Endometrial microvascular endothelial cells (primary cell): Measurements from ENCODE around the gene PHRF1. TPM values are rescaled to one million over a fixed set of nuclear protein-coding genes. Genes with fewer than 3 reads are reported as not detected.
"Not testable (repeated sequence)": the region's sequence is repeated elsewhere in the genome, so short reads cannot be mapped to it uniquely, and the experiment has no call there.

Source experiments
- in situ Hi-C: cut with HindIII; loops from 2 replicates; pipeline ENCODE4 v1.10.0; 2017; ENCODE audit warnings: low sequenced_read_pairs, low pct_unique_long_range_greater_than_20kb; ENCODE audit errors: inconsistent ontology term
- total RNA-seq: library from RNA; depleted of rRNA; stranded (reverse); fragments of >200 nt; gene quantifications from one replicate; pipeline ENCODE4 v1.2.3, GENCODE V29; 2015; ENCODE audit errors: inconsistent ontology term

Gene PHRF1
- total RNA-seq, 1 donor from 2014 or later = 15.8 TPM

DNA sequence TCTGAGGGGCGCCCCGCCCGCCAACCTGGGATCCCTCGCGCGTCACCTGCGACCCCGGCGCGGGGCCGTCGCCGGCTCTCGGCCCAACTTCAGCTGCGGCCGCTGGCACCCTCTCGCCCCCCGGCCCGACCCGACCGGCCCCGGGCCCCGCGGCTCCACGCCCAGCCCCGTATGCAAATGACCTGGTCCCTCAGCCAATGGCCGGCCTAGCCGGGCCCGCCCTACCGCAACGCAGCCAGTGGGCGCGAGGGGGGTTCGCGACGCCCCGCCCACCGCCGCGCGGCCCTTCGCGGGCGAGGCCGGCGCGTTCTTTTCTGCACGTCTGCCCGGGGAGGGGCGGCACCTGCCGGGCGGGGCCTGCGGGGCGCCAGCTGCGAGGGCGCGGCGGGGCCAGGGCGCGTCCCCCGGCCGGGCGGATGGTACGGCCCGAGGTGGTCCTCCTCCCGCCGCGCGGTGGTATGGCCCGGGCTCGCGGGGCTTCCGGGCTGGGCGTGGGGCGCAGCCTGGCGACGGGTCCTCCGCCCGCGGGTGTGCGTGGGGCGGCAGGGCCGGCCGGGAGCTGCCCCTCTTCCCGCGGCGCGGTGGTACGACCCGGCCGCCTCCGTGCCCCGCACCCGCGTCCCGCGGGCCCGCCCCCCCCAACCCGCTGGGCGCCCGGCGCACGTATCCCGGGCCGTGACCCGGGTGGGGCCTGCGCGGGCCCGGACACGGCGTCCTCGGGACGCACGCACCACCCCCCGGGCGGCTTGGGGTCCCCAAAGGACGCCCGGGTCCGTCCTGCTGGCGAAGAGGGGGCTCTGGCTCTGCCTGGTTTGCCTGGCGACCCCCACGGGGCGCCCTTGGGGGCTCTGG, 7.7 kb upstream of the PHRF1 start:
- in situ Hi-C loops = no loop called here

DNA sequence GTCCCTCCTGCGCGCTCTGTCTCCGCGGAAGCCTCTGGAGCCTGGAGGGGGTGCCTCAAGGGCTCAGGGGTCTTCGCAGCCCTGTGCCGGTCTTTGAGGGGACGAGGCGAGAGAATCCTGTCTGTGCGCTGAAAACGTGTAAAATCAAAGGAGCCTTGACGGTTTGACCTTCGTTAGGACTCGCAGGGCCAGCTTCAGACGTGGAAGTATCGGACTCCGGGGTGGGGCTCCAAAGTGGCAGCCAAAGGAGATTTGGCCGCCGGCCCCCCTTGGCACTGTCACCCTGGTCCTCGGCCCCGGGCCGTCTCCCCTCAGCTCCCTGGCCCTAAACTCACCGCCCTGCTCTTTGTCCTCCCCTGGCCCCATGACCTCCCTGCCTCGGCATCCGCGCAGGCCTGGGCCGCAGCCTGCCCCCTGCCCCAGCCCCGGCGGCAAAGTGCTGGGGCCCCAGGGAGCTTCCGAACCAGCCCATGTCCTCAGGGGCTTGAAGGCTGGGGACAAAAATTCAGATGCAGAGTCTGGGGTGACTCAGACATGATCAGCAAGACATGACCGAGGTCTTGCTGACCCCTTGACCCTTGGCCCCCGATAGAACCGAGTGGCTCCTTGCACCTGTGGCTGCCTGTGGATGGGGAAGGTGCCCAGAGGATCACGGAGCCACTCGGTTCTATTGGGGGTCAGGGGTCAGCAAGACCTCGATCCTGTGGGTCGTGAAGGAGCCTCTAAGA, 6.9 kb upstream of the PHRF1 start:
- in situ Hi-C loops = no loop called here

DNA sequence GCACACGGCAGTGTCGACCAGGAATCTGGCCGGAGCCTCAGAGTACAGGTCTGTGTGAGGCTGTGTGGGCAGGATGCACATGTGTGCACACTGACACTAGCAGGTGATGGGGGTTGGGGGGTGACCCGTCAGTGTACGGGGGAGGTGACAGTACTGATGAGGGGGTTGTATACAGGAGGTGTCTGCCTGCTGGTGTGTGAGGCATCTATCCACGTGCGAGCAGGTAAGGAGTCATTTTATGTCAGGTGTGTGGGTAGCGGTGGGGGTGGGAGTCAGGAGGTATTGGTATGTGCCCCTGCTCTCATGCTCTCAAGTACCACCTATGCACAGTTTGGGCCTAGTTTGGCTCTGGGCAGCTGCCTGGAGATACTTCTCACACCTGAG, 4.5 kb upstream of the PHRF1 start:
- in situ Hi-C loops = no loop called here

DNA sequence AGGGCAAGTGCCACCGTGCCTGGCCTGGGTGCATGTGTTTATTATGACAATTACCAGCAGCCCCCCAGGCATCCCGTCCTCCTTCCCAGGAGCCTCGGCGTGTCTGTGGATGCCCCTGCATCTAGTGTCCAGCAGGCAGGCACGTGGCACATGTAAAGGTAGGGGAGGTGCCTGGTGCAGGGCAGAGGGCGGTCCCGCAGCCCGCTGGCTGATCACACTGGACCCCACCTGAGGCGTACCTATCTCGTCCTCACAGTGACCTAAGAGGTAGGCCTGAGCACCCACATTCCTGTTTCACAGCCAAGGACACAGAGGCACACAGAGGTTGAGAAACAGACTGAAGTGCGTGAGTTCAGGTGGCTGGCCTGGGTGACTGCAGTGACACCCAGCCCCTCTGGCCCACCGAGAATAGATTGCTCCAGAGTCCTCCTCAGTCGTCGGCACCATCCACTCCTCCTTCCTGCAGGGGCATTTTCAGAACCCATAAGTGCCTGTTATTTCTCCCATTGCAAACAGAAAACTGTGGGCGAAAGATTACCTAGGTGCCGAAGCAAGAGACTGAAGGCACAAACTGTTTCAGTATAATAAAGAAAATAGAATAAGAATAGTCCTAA, 3.0 kb upstream of the PHRF1 start:
- in situ Hi-C loops = no loop called here

DNA sequence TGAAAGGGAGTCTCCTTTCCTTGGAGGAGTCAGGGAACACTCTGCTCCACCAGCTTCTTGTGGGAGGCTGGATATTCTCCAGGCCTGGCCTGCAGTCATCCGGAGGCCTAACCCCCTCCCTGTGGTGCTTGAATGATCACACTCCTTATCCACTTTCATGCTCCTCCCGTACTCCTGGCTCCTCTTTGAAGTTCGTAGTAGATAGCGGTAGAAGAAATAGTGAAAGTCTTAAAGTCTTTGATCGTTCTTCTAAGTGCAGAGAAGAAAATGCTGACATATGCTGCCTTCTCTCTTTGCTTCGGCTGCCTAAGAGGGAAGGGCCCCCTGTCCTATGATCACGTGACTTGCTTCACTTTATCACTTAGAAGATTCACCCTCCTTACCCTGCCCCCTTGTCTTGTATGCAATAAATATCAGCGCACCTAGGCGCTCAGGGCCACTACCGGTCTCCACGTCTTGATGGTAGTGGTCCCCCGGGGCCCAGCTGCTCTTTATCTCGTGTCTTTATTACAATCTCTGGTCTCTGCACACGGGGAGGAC, 2.2 kb upstream of the PHRF1 start:
- in situ Hi-C loops = not testable (repeated sequence)

DNA sequence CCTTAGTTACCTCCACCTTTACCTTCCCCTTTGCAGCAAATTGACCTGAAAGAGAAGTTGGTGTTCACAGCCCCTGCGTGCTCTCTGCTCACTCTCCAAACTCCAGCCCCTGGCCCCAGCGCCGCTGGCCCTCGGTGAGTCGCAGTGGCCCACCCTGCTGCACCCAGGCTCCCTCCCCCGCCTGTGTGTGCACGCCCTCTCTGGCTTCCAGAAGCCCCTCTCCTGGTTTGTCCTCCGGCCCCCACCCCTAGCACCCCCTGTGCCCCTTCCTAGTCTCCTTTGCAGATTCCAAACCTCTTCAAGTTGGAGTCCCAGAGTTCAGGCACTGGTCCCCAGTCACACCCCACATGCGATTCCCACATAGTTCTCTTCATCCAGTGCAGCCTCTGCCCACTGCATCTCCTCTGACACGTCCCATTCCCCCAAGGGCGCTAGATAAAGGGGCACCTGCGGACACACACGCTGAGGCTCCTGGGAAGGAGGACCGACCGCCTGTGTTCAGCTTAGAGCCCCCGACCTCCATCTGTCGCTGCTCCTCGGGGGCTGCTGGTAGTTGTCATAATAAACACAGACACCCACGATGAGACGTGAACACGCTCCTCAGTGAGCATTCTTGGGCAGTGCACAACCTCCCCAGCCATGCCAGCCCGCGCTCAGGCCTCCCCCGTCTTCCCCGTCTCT, 1.5 kb upstream of the PHRF1 start:
- in situ Hi-C loops = no loop called here

DNA sequence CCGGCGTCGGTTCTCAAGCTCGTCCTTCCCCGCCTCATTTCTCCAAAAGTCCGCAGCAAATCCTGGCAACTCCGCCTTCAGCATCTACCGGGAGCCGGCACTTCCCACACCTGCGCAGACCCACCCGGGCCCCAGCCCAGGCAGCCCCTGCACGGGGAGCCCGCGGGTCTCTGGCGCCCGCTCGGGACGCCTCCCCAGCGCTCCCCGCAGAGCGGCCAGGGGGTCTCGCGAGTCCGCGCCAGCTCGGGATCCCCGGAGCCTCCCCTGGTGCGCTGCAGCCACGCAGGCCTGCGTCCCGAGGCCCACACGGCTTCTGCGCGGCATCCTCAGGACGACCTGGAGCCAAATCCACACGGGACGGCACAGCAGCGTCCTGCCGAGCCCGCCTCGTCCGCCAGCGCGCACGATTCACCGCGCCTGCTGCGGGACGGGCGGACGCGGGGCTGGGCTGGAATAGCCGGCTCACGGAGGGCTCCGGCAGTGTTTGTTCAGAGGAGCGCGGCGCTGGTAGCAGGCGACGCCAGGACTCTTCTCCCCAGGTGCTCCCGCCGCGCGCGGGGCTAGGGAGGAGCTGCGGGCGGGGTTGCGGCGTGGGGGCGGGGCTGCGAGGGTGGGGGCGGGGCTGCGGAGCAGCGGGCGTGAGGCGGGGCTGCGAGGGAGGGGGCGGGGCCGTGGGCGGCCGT, 816 bp upstream of the PHRF1 start:
- in situ Hi-C loops = no loop called here

DNA sequence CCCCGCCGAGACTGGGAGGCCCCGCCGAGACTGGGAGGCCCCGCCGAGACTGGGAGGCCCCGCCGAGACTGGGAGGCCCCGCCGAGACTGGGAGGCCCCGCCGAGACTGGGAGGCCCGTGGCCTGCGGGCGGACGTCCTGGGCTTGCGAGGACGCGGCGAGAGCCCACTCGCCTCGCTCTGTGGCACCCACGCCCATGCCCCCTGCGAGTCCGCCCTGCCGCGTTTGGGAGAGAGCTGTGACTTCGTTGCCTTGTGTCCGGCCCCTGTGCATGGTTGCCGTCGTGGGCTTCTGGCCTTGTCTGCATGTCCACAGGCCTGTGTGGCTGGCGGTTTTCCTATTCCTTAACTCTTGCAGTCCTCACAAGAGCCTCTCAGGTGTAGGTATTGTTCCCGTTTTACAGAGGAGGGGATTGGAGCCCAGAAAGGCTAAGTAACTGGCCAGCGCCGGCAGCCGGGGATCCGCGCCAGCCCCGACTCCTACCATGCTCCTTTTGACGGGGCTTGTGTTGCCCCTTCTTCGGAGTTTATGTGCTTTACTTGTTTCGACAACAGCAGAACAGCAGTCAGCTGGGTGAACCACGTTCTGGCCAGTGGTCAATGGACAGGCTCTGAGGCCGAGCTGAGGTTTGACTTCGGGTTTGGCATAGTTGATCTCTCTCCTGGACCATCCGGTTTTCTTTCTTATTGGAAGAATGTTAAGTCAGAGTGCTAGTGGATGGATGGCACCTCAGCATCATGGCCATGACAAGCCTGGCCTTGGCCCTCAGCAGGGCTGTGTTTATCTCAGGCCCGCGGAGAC, 741 bp downstream of the PHRF1 start:
- in situ Hi-C loops = no loop called here

DNA sequence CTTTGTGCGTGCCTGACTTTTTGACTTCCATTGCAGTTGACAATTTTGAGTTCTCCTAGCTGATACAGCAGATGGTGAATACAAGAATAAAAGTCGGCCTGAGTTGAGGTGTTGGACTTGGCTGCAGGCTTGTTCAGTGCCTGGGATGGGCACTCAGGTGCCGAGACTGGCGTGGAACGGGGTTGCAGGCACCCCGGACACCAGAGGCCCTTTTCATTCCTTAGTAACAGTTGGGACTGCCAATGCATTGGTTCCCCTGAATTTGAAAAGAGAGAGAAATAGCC, 1.3 kb downstream of the PHRF1 start:
- in situ Hi-C loops = no loop called here

DNA sequence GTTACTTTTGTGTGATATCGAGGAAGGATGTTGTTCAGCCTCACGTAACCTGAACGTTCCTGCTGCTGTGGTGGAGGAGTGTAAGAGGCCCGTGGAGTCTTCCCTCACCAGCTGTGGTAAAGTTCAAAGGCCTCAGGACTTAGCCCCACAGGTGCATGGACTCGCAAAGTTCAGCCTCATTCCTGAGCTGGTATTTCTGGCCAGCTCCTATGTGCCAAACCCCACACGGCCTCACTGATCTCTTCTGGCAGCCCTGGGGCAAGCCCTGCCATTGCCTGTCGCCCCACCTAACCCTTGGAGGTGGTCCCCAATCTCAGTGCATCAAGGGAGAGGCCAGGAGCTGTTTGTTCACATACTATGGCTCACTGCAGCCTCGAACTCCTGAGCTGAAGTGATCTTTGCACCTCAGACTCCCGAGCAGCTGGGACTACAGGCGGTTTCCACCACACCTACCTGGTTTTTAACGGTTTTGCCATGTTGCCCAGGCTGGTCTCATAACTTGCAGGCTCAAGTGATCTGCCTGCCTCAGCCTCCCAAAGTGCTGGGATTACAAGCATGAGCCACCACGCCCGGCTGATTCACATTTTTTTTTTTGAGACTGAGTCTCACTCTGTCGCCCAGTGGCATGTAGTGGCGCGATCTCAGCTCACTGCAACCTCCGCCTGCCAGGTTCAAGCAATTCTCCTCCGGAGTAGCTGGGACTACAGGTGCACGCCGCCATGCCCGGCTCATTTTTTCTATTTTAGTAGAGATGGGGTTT, 2.2 kb downstream of the PHRF1 start:
- in situ Hi-C loops = no loop called here

DNA sequence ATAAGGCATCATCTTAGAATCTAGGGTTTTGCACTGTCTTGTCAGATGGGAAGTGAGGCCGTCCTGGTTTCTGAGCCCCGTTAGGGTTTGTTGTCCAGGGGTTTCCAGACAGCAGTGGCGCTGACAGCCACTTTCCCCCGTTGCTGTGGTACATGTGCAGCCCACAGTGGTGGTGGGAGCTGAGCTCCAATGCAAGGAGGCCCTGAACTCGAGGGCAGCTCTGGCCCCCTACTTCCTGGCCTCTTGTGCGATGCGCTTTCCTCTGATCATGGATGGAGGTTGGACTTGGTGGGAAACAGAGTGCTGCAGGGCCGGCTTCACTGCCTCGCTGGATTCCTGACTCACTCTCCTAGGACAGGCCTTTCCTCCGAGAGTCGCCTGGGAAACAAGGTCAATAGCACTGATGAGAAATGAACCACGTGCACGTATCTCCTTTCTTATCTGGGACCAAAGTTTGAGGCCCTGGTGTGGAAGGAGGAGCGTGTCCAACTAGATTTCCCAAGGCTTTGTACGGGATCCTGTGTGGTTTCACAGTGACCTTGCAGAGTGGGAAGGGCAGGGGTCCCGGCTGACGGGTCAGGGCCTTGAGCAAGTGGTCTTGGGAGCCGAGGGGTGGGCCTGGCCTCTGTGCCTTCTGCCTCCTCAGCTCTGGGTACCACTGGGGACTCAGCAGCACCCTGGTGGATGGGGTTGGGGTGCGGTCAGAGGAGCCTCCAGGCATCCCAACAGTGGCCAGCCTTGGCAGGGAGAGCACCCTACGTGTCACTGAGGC, 3.7 kb downstream of the PHRF1 start:
- in situ Hi-C loops = no loop called here

DNA sequence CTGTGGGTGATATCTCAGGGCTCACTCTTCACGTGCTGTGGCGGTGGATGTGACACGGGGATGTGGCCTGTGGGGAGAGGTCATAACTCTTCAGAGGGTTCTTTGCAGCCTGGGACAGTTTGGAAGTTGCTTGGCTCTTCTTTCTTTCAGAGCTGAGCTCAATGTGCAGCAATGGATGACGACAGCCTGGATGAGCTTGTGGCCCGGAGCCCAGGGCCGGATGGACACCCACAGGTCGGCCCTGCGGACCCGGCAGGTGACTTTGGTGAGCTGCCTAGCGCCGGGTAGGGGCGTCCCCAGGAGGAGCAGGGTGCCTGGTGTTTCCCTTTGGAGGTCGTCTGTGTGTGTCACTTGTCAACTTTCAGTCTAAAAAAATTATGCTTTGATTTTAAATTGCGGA, 5.1 kb downstream of the PHRF1 start:
- in situ Hi-C loops = no loop called here

DNA sequence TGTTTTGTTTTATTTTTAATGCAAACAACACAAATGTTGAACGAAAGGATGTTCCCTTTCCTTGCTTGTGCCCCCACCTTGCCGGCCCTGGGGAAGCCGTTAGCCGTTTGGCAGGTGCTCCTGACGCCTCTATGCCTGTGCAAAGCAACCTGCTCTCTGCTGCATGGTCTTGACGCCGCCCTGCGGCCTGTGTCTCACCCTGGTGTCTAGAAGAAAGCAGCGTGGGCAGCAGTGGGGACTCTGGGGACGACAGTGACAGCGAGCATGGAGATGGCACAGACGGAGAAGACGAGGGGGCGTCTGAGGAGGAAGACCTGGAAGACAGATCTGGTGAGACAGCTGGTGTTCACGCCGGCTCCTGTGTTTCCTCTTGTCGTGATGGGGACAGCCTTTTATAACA, 5.5 kb downstream of the PHRF1 start:
- in situ Hi-C loops = no loop called here

DNA sequence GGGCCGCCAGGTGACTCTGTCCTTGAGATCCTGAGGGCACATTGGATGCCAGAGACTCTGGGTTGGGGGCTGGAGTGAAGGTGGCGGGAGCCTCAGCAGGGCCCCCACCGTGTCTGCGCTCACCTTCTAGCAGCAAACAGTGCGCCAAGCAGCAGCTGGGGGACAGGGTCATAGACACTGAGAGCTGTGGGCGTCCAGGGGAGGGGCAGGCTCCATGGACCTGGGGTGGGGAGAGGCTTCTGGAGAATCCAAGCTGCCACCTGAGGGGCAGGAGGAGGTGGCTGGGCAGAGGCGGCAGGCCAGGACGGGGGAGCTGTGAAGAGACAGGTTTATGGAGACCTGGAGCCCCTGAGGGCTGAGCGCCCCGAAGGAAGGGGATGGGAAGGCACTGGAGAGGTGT, 8.0 kb downstream of the PHRF1 start:
- in situ Hi-C loops = no loop called here

DNA sequence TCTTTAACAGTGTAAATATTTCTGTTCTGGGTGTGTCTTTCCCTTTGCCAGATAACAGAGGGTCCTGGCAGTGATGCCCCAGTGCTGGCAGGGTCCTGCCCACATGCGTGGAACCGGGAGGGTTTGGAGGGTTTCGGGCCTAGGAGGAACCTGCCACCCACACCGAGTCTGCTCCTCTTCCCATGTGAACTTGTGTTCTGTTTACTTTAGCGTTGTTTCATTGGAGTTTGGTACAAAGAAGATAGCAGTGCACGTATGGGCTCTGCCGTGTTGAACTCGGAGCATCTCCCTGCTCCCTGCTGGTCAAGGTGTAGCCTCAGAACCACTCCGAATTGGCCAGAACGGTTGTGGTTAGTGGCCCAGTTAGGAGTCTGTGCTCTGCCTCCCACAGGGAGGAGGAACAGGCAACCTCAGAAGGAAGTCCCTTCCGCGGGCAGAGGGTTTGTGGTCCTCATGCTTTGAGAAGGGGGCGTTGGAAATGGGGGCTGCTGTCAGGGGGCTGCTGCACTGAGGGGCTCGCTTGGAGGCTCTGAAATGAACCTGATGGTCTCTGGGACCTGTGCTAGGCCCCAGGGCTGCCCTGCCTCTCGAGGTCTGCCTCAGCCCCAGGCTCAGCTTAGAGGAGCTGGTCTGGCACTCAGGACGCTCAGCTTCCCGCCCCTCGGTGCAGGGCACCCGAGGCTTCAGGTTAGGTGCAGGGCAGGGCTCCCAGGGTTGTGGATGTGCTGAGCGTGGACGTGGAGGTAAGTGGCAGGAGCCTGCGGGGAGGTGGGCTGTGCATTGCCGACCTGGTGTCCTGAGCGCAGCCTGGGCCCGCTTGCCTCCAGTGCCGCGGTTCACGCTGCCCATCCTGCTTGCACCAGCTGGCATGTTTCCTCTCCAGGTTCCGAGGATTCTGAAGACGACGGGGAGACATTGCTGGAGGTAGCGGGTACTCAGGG, 10.4 kb downstream of the PHRF1 start:
- in situ Hi-C loops = no loop called here

DNA sequence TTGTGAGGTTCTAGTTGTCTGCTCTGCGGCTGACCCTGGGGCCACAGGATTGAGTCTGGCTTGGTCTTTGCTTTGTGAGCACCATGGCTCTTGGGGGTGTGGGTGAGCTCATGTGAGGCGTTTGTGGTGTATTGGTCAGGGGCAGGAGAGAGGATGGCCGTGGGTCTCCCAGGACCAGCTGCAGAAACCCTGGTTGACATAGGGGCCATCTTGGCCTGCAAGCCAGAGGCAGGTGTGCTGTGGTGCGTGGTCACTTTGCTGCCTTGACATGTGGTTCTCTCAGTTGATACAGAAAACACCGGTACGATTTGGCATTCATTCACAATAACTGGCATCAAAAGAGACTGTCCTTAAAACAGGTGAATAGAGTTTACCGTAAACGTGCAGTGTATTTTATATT, 11.3 kb downstream of the PHRF1 start:
- in situ Hi-C loops = no loop called here
